ENCODE measurements around the gene LAGE3.

DNA sequence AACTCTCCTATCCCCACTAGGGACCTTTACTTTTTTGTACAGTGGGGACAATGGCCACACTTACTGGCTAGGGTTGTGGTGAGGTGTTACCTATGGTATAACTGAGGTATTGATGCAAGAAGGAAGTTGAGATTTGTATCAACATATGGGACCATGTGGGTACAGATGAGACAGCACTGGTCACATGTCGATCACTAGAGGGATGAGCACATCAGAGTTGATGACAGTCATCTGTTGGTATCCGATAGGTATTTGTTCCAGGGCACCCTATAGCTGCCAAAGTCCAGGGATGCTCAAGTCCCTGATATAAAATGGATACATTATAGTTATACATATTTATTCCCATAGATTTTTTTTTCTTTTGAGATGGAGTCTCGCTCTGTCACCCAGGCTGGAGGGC, 23.9 kb upstream of the LAGE3 start:
- no peak for TF ChIP-seq POLR2A (IDR thresholded peaks at IDR 0.05)
- TF ChIP-seq CTCF (IDR thresholded peaks at IDR 0.05) = no peak
